ENCODE results near the gene APOA4.

APOA4 gene

GRCh38 chr11:116830184-116830912 is 7.2 kb upstream of the APOA4 start:
- no peak for DNase-seq (ENCODE audit: low read depth in 2 of 2)

GRCh38 chr11:116829525-116830183 is 6.5 kb upstream of the APOA4 start, which contains the start of gene APOC3:
APOC3 (plus strand) TSS chr11:116829907; CDS start chr11:116830583, 676 bp downstream.
- DNase-seq (ENCODE audit: low read depth in 2 of 2), result no peak

DNA sequence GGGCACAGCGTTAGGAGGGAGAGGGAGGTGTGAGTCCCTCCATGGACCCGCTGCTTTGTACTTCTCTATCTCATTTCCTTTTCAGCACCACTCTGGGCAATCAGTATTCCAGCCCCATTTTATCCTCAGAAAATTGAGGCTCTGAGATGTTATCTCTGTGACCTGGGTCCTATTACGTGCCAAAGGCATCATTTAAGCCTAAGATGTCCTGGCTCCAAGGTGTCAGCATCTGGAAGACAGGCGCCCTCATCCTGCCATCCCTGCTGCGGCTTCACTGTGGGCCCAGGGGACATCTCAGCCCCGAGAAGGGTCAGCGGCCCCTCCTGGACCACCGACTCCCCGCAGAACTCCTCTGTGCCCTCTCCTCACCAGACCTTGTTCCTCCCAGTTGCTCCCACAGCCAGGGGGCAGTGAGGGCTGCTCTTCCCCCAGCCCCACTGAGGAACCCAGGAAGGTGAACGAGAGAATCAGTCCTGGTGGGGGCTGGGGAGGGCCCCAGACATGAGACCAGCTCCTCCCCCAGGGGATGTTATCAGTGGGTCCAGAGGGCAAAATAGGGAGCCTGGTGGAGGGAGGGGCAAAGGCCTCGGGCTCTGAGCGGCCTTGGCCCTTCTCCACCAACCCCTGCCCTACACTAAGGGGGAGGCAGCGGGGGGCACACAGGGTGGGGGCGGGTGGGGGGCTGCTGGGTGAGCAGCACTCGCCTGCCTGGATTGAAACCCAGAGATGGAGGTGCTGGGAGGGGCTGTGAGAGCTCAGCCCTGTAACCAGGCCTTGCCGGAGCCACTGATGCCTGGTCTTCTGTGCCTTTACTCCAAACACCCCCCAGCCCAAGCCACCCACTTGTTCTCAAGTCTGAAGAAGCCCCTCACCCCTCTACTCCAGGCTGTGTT is 5.8 kb upstream of the APOA4 start:
- no peak for DNase-seq (ENCODE audit: low read depth in 2 of 2)

GRCh38 chr11:116827461-116827860 is 4.4 kb upstream of the APOA4 start:
- DNase-seq (ENCODE audit: low read depth in 2 of 2), result no peak

GRCh38 chr11:116826751-116827431 is 3.8 kb upstream of the APOA4 start:
- no peak for DNase-seq (ENCODE audit: low read depth in 2 of 2)

GRCh38 chr11:116825854-116826750 is 3.0 kb upstream of the APOA4 start:
- no peak for DNase-seq (ENCODE audit: low read depth in 2 of 2)

GRCh38 chr11:116825434-116825833 is 2.3 kb upstream of the APOA4 start:
- no peak for DNase-seq (ENCODE audit: low read depth in 2 of 2)

DNA sequence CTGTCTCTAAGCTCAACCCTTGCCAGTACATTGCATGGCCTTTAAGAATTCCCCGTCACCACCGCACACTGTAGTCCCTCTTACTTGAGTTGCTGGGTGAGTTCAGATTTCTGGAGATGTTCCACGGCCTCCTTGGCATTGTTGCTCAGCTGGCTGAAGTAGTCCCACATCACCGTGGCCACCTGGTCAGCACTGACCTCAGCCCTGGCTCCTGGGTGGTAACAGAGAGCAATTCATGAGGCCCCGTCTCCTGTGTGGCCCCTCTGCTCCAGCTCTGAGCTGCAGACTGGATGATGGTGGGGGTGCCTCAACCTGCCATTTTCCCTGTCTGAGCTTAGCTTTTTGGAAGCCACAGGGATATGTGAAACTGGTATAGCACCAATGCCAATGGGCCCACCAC is 529 bp downstream of the APOA4 start:
- DNase-seq (ENCODE audit: low read depth in 2 of 2), result no peak

DNA sequence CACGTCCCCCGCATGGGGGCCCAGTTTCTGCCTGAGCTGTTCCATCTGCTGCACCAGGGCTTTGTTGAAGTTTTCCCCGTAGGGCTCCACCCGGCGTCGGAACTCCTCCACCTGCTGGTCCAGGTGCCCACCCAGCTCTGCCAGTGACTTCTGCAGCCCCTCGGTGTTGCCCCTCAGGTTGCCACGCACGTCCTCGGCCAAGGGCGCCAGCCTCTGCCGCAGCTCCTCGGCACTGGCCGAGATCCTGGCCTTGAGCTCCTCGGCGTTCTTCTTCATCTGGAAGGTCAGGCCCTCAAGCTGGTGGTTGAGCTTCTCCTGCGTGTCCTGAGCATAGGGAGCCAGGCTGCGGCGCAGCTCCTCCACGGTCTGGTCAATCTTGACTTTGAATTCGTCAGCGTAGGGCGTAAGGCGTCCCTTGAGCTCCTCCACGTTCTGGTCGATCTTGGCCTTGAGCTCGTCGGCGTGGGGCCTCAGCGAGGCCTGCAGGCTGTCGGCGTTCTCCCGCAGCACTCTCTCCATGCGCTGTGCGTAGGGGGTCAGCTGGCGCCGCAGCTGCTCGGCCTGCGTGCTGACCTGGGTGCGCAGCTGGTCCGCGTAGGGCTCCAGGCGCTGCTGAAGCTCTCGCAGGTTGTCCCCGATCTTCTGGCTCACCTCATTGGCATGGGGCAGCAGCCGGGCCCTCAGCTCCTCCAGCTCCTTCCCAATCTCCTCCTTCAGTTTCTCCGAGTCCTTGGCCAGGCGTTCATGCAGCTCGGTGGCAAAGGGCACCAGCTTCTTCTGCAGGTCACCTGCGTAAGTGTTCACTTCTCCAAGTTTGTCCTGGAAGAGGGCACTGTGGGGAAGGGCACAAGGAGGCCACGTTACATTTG is 1.8 kb downstream of the APOA4 start:
- no peak for DNase-seq (ENCODE audit: low read depth in 2 of 2)

GRCh38 chr11:116819049-116819448 is 4.1 kb downstream of the APOA4 start:
- DNase-seq (ENCODE audit: low read depth in 2 of 2), result no peak

DNA sequence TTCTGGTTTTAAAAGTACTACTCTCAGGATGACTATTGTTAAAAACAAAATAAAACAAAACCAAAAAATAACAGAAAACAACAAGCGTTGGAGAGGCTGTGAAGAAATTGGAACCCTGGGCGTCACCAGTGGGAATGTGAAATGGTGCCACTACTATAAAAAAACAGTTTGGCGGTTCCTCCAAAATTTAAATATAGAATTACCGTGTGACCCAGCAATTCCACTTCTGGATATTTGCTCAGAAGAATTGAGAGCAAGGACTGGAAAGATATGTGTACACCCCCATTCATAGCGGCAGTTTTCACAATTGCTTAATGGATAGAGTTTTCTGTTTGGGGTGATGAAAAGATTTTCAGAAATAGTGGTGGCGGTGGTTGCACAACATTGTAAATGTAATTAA is 8.6 kb downstream of the APOA4 start:
- no peak for DNase-seq (ENCODE audit: low read depth in 2 of 2)

- no peak for DNase-seq (ENCODE audit: low read depth in 2 of 2)
These were observed 9.2 kb downstream of the APOA4 start for GRCh38 chr11:116813781-116814471.

- no peak for DNase-seq (ENCODE audit: low read depth in 2 of 2)
These were observed 9.9 kb downstream of the APOA4 start for GRCh38 chr11:116813170-116813569.

- no peak for DNase-seq (ENCODE audit: low read depth in 2 of 2)
These were observed 11.0 kb downstream of the APOA4 start for GRCh38 chr11:116812109-116812508.

GRCh38 chr11:116811194-116811593 is 11.9 kb downstream of the APOA4 start:
- no peak for DNase-seq (ENCODE audit: low read depth in 2 of 2)

- no peak for DNase-seq (ENCODE audit: low read depth in 2 of 2)
These were observed 14.6 kb downstream of the APOA4 start for GRCh38 chr11:116808262-116809175.

GRCh38 chr11:116807601-116808261 is 15.4 kb downstream of the APOA4 start:
- no peak for DNase-seq (ENCODE audit: low read depth in 2 of 2)

DNA sequence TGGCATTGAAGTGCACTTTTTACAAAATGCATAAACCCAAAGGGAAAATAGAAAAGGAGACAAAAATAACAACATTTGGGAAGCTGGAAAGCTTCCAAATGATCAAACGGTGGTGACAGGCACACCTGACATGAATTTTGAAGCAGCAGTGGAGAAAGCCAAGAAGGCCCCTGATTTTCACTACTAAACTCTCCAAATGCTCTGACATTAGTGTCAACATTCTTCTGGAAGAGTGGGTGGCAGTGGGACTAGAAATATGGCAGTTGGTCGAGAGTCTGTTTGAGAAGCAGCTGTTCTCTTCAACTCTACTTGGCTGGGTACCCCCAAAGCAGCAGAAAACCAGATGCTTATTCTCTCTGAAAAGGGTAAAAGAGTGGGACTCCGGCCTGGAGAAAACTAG is 19.1 kb downstream of the APOA4 start:
- no peak for DNase-seq (ENCODE audit: low read depth in 2 of 2)

Data from stimulated activated CD4-positive, alpha-beta T cell treated with anti-CD3 and anti-CD28 coated beads, Interleukin-15, amount 100 ng/mL, for 48 hours (primary cell).